Stimulated activated CD8-positive, alpha-beta memory T cell treated with anti-CD3 and anti-CD28 coated beads, Interleukin-12 subunit alpha, Interleukin-12 subunit beta, amount 100 ng/mL, for 4 hours (primary cell): ENCODE measurements around the gene TOX4.

Experiments
- DNase-seq: peaks from one replicate; pipeline ENCODE4 v3.0.0-alpha.2; 2020; ENCODE audit warnings: low read depth

Gene TOX4

GRCh38 chr14:21503376-21503775 is 26.4 kb downstream of the TOX4 start:
- DNase-seq: no peak

GRCh38 chr14:21505012-21505553 is 28.1 kb downstream of the TOX4 start:
- DNase-seq: no peak

GRCh38 chr14:21506557-21506956 is 29.6 kb downstream of the TOX4 start:
- no peak for DNase-seq

- no peak for DNase-seq
Observed at GRCh38 chr14:21509432-21510143, 32.6 kb downstream of the TOX4 start.

GRCh38 chr14:21510735-21511657 is 34.0 kb downstream of the TOX4 start, which contains the start of gene METTL3:
TSS of gene METTL3 (minus strand) at chr14:21511340. CDS start at chr14:21511223, 117 bp downstream.
- peak; percentile 85 for DNase-seq

- DNase-seq: no peak
Observed at GRCh38 chr14:21514341-21514740, 37.3 kb downstream of the TOX4 start.

- DNase-seq: no peak
Observed at GRCh38 chr14:21518725-21519124, 41.7 kb downstream of the TOX4 start.

- DNase-seq: no peak
Observed at GRCh38 chr14:21520767-21521166, 43.8 kb downstream of the TOX4 start.

GRCh38 chr14:21521501-21521900 is 44.5 kb downstream of the TOX4 start:
- no peak for DNase-seq

- DNase-seq: no peak
Observed at GRCh38 chr14:21523203-21523602, 46.2 kb downstream of the TOX4 start.

- DNase-seq: no peak
Observed at GRCh38 chr14:21524575-21525490, 47.8 kb downstream of the TOX4 start.

GRCh38 chr14:21525571-21525961 is 48.6 kb downstream of the TOX4 start:
- DNase-seq: no peak

- DNase-seq: peak; percentile 41
Observed at GRCh38 chr14:21525962-21526671, 49.1 kb downstream of the TOX4 start, which contains the start of gene SALL2. TSS of gene SALL2 (minus strand) at chr14:21526346. CDS start at chr14:21526127, 219 bp downstream.

- no peak for DNase-seq
Observed at GRCh38 chr14:21526672-21527317, 49.8 kb downstream of the TOX4 start.

GRCh38 chr14:21527318-21527679 is 50.3 kb downstream of the TOX4 start:
- DNase-seq: no peak

- no peak for DNase-seq
Observed at GRCh38 chr14:21528381-21529348, 51.7 kb downstream of the TOX4 start.

GRCh38 chr14:21529515-21529914 is 52.5 kb downstream of the TOX4 start:
- no peak for DNase-seq

GRCh38 chr14:21533294-21533693 is 56.3 kb downstream of the TOX4 start:
- DNase-seq: no peak

- DNase-seq: no peak
Observed at GRCh38 chr14:21534576-21534975, 57.6 kb downstream of the TOX4 start.
